ENCODE results near the gene FEM1A.
"Not testable (repeated sequence)": the region's sequence is repeated elsewhere in the genome, so short reads cannot be mapped to it uniquely, and the experiment has no call there.

FEM1A gene

GRCh38 chr19:4792866-4793195 lies 1.3 kb downstream of the FEM1A start:
- H3K27ac ChIP-seq (ENCODE audit: insufficient read depth, low read length, poor library complexity, severe bottlenecking); H3K27me3 ChIP-seq (replicated peaks; ENCODE audit: control insufficient read depth, insufficient read depth, low read length, poor library complexity, severe bottlenecking); DNase-seq; H3K9me3 ChIP-seq (ENCODE audit: control insufficient read depth, low read length): not testable (repeated sequence)
- Histone ChIP-seq H3K4me3 (ENCODE audit: insufficient read depth, low read depth, low read length, poor library complexity, severe bottlenecking) (peak overlapping the region; percentile 90), H3K36me3 (ENCODE audit: control insufficient read depth, insufficient read depth, low read length) (peaks cover 32% of the 10 kb centered on the region), H3K4me1 (ENCODE audit: control insufficient read depth, insufficient read depth, low read length, poor library complexity, severe bottlenecking) (peaks cover 11% of the 10 kb centered on the region)

DNA sequence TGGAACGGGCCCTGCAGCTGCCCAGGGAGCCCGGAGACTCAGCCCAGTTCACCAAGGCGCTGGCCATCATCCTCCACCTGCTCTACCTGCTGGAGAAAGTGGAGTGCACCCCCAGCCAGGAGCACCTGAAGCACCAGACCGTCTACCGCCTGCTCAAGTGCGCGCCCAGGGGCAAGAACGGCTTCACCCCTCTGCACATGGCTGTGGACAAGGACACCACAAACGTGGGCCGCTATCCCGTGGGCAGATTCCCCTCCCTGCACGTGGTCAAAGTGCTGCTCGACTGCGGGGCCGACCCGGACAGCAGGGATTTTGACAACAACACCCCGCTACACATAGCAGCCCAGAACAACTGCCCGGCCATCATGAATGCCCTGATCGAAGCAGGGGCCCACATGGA lies 1.7 kb downstream of the FEM1A start:
- not testable (repeated sequence) for H3K27me3 ChIP-seq (replicated peaks; ENCODE audit: control insufficient read depth, insufficient read depth, low read length, poor library complexity, severe bottlenecking); DNase-seq; H3K27ac ChIP-seq (ENCODE audit: insufficient read depth, low read length, poor library complexity, severe bottlenecking); H3K4me3 ChIP-seq (ENCODE audit: insufficient read depth, low read depth, low read length, poor library complexity, severe bottlenecking); H3K9me3 ChIP-seq (ENCODE audit: control insufficient read depth, low read length)
- Histone ChIP-seq H3K4me1 (ENCODE audit: control insufficient read depth, insufficient read depth, low read length, poor library complexity, severe bottlenecking) (peaks cover 11% of the 10 kb centered on the region), H3K36me3 (ENCODE audit: control insufficient read depth, insufficient read depth, low read length) (peaks cover 32% of the 10 kb centered on the region)

DNA sequence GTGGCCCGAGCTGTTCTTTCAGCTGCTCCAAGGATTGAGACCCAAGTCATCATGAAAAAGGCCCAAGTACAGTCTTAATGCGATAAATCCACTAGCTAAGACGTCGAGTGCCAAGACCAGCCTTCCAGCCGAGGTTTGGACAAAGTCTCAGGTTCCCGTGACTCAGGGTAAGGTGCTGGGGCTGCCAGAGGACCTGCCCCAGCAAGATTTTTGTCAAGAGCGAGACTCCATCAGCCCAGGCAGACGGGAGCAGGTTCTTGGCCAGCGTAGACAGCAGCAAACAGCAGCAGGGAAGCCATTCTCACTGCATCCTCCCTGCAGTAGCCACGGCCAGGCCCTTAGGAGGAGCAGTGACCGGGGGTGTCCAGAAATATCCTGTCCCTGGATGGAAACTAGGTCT lies 3.4 kb downstream of the FEM1A start:
- DNase-seq = no peak
- Histone ChIP-seq H3K4me1 (ENCODE audit: control insufficient read depth, insufficient read depth, low read length, poor library complexity, severe bottlenecking) (peaks cover 11% of the 10 kb centered on the region), H3K4me3 (ENCODE audit: insufficient read depth, low read depth, low read length, poor library complexity, severe bottlenecking) (no peak overlapping the region), H3K27me3 (replicated peaks; ENCODE audit: control insufficient read depth, insufficient read depth, low read length, poor library complexity, severe bottlenecking) (no peaks in the 10 kb centered on the region), H3K27ac (ENCODE audit: insufficient read depth, low read length, poor library complexity, severe bottlenecking) (no peak overlapping the region), H3K36me3 (ENCODE audit: control insufficient read depth, insufficient read depth, low read length) (peaks cover 38% of the 10 kb centered on the region), H3K9me3 (ENCODE audit: control insufficient read depth, low read length) (no peaks in the 10 kb centered on the region)

DNA sequence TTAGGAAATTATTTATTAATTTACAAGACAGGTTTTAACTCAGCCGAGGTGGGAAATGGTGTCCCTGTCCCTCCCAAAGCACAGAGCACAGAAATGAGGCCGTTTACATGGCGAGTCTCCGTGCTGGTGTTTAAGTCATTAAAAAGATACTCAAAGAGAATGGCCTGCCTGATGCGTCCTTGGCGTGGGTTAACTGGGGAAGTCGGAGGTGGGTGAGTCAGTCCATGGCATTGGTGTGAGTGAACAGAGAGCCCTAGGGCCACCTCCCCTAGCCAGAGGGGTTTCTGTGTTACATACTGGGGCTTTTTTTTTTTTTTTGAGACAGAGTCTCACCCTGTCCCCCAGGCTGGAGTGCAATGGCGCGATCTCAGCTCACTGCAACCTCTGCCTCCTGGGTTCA lies 3.9 kb downstream of the FEM1A start:
- H3K4me3 ChIP-seq (ENCODE audit: insufficient read depth, low read depth, low read length, poor library complexity, severe bottlenecking) = no peak overlapping the region
- H3K27me3 ChIP-seq (replicated peaks; ENCODE audit: control insufficient read depth, insufficient read depth, low read length, poor library complexity, severe bottlenecking) = no peaks in the 10 kb centered on the region
- no peak for DNase-seq
- H3K9me3 ChIP-seq (ENCODE audit: control insufficient read depth, low read length) = no peaks in the 10 kb centered on the region
- peaks cover 38% of the 10 kb centered on the region for H3K36me3 ChIP-seq (ENCODE audit: control insufficient read depth, insufficient read depth, low read length)
- H3K27ac ChIP-seq (ENCODE audit: insufficient read depth, low read length, poor library complexity, severe bottlenecking) = no peak overlapping the region
- H3K4me1 ChIP-seq (ENCODE audit: control insufficient read depth, insufficient read depth, low read length, poor library complexity, severe bottlenecking) = peaks cover 11% of the 10 kb centered on the region

DNA sequence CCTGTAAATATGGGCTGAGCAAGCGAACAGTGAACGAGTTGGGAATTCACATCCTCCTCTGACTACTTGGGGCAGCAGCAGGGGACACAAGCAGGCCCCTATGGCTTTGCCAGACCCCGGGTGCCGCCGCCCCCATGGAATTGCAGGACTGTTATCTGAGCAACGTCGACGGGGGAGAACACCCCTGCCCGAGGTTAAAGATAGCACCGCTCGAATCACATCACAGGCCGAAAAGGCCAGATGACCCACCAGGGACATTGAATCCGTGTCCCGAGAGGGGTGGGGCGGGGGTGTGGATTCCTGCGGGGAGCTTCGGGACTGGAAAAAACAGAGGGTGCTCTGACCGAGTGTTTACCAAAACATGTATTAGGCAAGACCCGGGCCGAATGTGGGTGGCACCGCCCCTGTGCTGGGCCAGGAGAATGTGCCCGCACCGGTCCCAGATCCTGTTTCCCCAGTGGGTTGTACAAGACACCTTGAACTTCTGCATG lies 9.1 kb downstream of the FEM1A start:
- H3K4me1 ChIP-seq (ENCODE audit: control insufficient read depth, insufficient read depth, low read length, poor library complexity, severe bottlenecking) = peaks cover 3% of the 10 kb centered on the region
- no peak overlapping the region for H3K27ac ChIP-seq (ENCODE audit: insufficient read depth, low read length, poor library complexity, severe bottlenecking)
- no peak for DNase-seq

GRCh38 chr19:4801085-4801619 lies 9.6 kb downstream of the FEM1A start:
- DNase-seq = no peak
- H3K36me3 ChIP-seq (ENCODE audit: control insufficient read depth, insufficient read depth, low read length) = peaks cover 13% of the 10 kb centered on the region
- H3K4me1 ChIP-seq (ENCODE audit: control insufficient read depth, insufficient read depth, low read length, poor library complexity, severe bottlenecking) = peaks cover 3% of the 10 kb centered on the region
- H3K4me3 ChIP-seq (ENCODE audit: insufficient read depth, low read depth, low read length, poor library complexity, severe bottlenecking) = no peak overlapping the region
- no peaks in the 10 kb centered on the region for H3K9me3 ChIP-seq (ENCODE audit: control insufficient read depth, low read length)
- no peaks in the 10 kb centered on the region for H3K27me3 ChIP-seq (replicated peaks; ENCODE audit: control insufficient read depth, insufficient read depth, low read length, poor library complexity, severe bottlenecking)
- no peak overlapping the region for H3K27ac ChIP-seq (ENCODE audit: insufficient read depth, low read length, poor library complexity, severe bottlenecking)

More for the DNA sequence above, 9.1 kb downstream of the FEM1A start:
- H3K27me3 ChIP-seq (replicated peaks; ENCODE audit: control insufficient read depth, insufficient read depth, low read length, poor library complexity, severe bottlenecking) = no peaks in the 10 kb centered on the region
- peaks cover 13% of the 10 kb centered on the region for H3K36me3 ChIP-seq (ENCODE audit: control insufficient read depth, insufficient read depth, low read length)
- H3K9me3 ChIP-seq (ENCODE audit: control insufficient read depth, low read length) = no peaks in the 10 kb centered on the region
- H3K4me3 ChIP-seq (ENCODE audit: insufficient read depth, low read depth, low read length, poor library complexity, severe bottlenecking) = no peak overlapping the region

DNA sequence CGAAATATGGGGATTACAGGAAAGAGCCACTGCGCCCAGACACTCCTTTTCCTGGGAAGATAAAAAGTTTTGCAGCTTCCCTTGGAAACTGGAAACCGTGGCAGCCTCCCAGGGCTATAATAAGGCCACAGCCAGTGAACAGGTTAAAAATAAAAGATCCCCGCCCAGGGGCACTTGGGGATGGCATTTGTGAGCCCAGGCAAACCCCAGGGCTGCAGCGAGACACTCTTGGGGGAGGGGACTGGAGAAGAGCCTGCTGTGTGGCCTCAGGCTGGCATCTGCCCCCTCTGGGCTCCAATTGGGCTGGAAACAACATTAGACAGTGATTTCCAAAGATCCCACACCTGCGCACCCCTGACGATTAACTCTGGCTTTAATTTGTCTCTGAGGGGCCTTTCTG lies 11.2 kb downstream of the FEM1A start:
- no peak overlapping the region for H3K4me3 ChIP-seq (ENCODE audit: insufficient read depth, low read depth, low read length, poor library complexity, severe bottlenecking)
- peaks cover 6% of the 10 kb centered on the region for H3K36me3 ChIP-seq (ENCODE audit: control insufficient read depth, insufficient read depth, low read length)
- no peak overlapping the region for H3K27ac ChIP-seq (ENCODE audit: insufficient read depth, low read length, poor library complexity, severe bottlenecking)
- H3K9me3 ChIP-seq (ENCODE audit: control insufficient read depth, low read length) = no peaks in the 10 kb centered on the region
- DNase-seq = no peak
- H3K4me1 ChIP-seq (ENCODE audit: control insufficient read depth, insufficient read depth, low read length, poor library complexity, severe bottlenecking) = peaks cover 3% of the 10 kb centered on the region
- no peaks in the 10 kb centered on the region for H3K27me3 ChIP-seq (replicated peaks; ENCODE audit: control insufficient read depth, insufficient read depth, low read length, poor library complexity, severe bottlenecking)

GRCh38 chr19:4803736-4804695 lies 12.5 kb downstream of the FEM1A start:
- Histone ChIP-seq H3K4me1 (ENCODE audit: control insufficient read depth, insufficient read depth, low read length, poor library complexity, severe bottlenecking) (peaks cover 3% of the 10 kb centered on the region), H3K9me3 (ENCODE audit: control insufficient read depth, low read length) (no peaks in the 10 kb centered on the region), H3K27ac (ENCODE audit: insufficient read depth, low read length, poor library complexity, severe bottlenecking) (no peak overlapping the region), H3K4me3 (ENCODE audit: insufficient read depth, low read depth, low read length, poor library complexity, severe bottlenecking) (no peak overlapping the region), H3K36me3 (ENCODE audit: control insufficient read depth, insufficient read depth, low read length) (no peaks in the 10 kb centered on the region), H3K27me3 (replicated peaks; ENCODE audit: control insufficient read depth, insufficient read depth, low read length, poor library complexity, severe bottlenecking) (no peaks in the 10 kb centered on the region)
- DNase-seq = peak; percentile 33 to 45 (median 36)

GRCh38 chr19:4805140-4805539 lies 13.6 kb downstream of the FEM1A start:
- H3K27me3 ChIP-seq (replicated peaks; ENCODE audit: control insufficient read depth, insufficient read depth, low read length, poor library complexity, severe bottlenecking); H3K4me1 ChIP-seq (ENCODE audit: control insufficient read depth, insufficient read depth, low read length, poor library complexity, severe bottlenecking); H3K36me3 ChIP-seq (ENCODE audit: control insufficient read depth, insufficient read depth, low read length); H3K4me3 ChIP-seq (ENCODE audit: insufficient read depth, low read depth, low read length, poor library complexity, severe bottlenecking); H3K9me3 ChIP-seq (ENCODE audit: control insufficient read depth, low read length); DNase-seq; H3K27ac ChIP-seq (ENCODE audit: insufficient read depth, low read length, poor library complexity, severe bottlenecking): not testable (repeated sequence)

DNA sequence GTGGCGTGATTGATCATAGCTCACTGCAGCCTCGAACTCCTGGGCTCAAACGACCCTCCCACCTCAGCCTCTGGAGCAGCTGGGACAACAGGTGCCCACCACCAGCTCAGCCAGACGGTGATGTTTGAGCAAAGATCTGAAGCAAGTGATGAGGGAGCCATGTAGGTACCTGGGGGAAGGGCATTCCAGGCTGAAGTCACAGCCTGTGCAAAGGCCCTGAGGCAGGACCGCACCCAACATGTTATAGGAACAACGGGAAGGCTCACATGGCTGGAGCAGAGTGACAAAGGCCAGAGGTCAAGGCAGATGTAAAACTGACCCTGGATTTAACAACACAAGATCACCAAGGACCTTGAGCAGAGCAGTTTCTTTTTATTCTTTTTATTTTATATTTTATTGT lies 14.8 kb downstream of the FEM1A start:
- H3K4me3 ChIP-seq (ENCODE audit: insufficient read depth, low read depth, low read length, poor library complexity, severe bottlenecking) = no peak overlapping the region
- H3K27me3 ChIP-seq (replicated peaks; ENCODE audit: control insufficient read depth, insufficient read depth, low read length, poor library complexity, severe bottlenecking) = no peaks in the 10 kb centered on the region
- H3K4me1 ChIP-seq (ENCODE audit: control insufficient read depth, insufficient read depth, low read length, poor library complexity, severe bottlenecking) = peaks cover 3% of the 10 kb centered on the region
- no peak overlapping the region for H3K27ac ChIP-seq (ENCODE audit: insufficient read depth, low read length, poor library complexity, severe bottlenecking)
- DNase-seq = no peak
- H3K9me3 ChIP-seq (ENCODE audit: control insufficient read depth, low read length) = no peaks in the 10 kb centered on the region
- H3K36me3 ChIP-seq (ENCODE audit: control insufficient read depth, insufficient read depth, low read length) = no peaks in the 10 kb centered on the region

Data from effector memory CD4-positive, alpha-beta T cell (primary cell).